HepG2 (cell line): ENCODE results near the gene BEST2. TPM values are rescaled to one million over a fixed set of nuclear protein-coding genes. Genes with fewer than 3 reads are reported as not detected.

Source experiments
- CCAR2 ChIP-seq: fragments of 200-400 bp; formaldehyde crosslinking; optimal IDR thresholded peaks from 2 replicates; pipeline ENCODE3; 2018; ENCODE audit warnings: low read depth, mild to moderate bottlenecking, low read length, moderate library complexity
- DRAP1 ChIP-seq: IDR thresholded peaks from 2 replicates; pipeline ENCODE4 v1.6.1; 2016; ENCODE audit warnings: missing genetic modification reagents, missing compliant biosample characterization
- E2F1 ChIP-seq: sonication (generic); formaldehyde crosslinking; IDR thresholded peaks from 2 replicates; pipeline ENCODE4 v1.5.0; 2020; ENCODE audit warnings: missing genetic modification reagents
- EP300 ChIP-seq, 3 experiments: sonication (generic) in 1 of 3; formaldehyde crosslinking in 1 of 3; IDR thresholded peaks; 2 replicates each; pipeline versions ENCODE4 v1.5.1 to v1.6.1; 2011 to 2020; ENCODE audit warnings: low read depth in 2 of 3, low read length in 2 of 3, borderline replicate concordance in 1 of 3, improper control_type of control experiment in 1 of 3, mild to moderate bottlenecking in 1 of 3, missing genetic modification reagents in 1 of 3, moderate library complexity in 1 of 3
- GRHL1 ChIP-seq: sonication (generic); formaldehyde crosslinking; conservative IDR thresholded peaks from 2 replicates; pipeline ENCODE4 v1.8.0; 2022; ENCODE audit warnings: missing genetic modification reagents
- HNF1B ChIP-seq: sonication (generic); formaldehyde crosslinking; IDR thresholded peaks from 2 replicates; pipeline ENCODE4 v1.5.1; 2020; ENCODE audit warnings: mild to moderate bottlenecking, moderate library complexity, missing genetic modification reagents
- NFRKB ChIP-seq: fragments of 450-650 bp; IDR thresholded peaks from 2 replicates; pipeline ENCODE4 v1.6.1; 2017
- PAX8 ChIP-seq: sonication (generic); formaldehyde crosslinking; IDR thresholded peaks from 2 replicates; pipeline ENCODE4 v1.8.0; 2022; ENCODE audit warnings: mild to moderate bottlenecking, missing genetic modification reagents, borderline replicate concordance
- REL ChIP-seq: sonication (generic); formaldehyde crosslinking; conservative IDR thresholded peaks from 2 replicates; pipeline ENCODE4 v1.8.0; 2022; ENCODE audit warnings: mild to moderate bottlenecking, missing genetic modification reagents, moderate library complexity
- THAP8 ChIP-seq: sonication (generic); formaldehyde crosslinking; IDR thresholded peaks from 2 replicates; pipeline ENCODE4 v1.5.1; 2020; ENCODE audit warnings: missing genetic modification reagents, mild to moderate bottlenecking, borderline replicate concordance
- UBTF ChIP-seq: sonication (generic); formaldehyde crosslinking; IDR thresholded peaks from 2 replicates; pipeline ENCODE4 v1.4.0; 2020; ENCODE audit warnings: mild to moderate bottlenecking, missing genetic modification reagents
- ZFYVE20 ChIP-seq: sonication (generic); formaldehyde crosslinking; IDR thresholded peaks from 2 replicates; pipeline ENCODE4 v1.8.0; 2023; ENCODE audit warnings: low read depth, mild to moderate bottlenecking, moderate library complexity, missing genetic modification reagents, borderline replicate concordance
- ZNF251 ChIP-seq: sonication (generic); formaldehyde crosslinking; IDR thresholded peaks from 2 replicates; pipeline ENCODE4 v1.9.0; 2021; ENCODE audit warnings: mild to moderate bottlenecking, missing genetic modification reagents
- ZNF639 ChIP-seq: conservative IDR thresholded peaks from 2 replicates; pipeline ENCODE4 v1.6.1; 2018; ENCODE audit warnings: missing genetic modification reagents
- ZNF770 ChIP-seq: sonication (generic); formaldehyde crosslinking; IDR thresholded peaks from 2 replicates; pipeline ENCODE4 v1.5.0; 2020; ENCODE audit warnings: mild to moderate bottlenecking, missing genetic modification reagents
- polyA plus RNA-seq, 8 experiments: library from polyadenylated mRNA; depleted of rRNA in 3 of 8; stranded (reverse) in 7 of 8; unstranded in 1 of 8; fragments of >200 nt; fragmentation: Illumina TruSeq in 4 of 8; extraction: Trizol in 4 of 8; gene quantifications; 2 replicates each; pipeline versions ENCODE4 v1.2.1 to v1.2.3, GENCODE V29; 2011 to 2016; ENCODE audit warnings: low read depth in 4 of 8, missing spikeins in 1 of 8, mixed read lengths in 1 of 8; ENCODE audit not compliant: insufficient read depth in 1 of 8
- total RNA-seq, 5 experiments: library from RNA; depleted of rRNA; stranded (reverse); fragments of >200 nt; fragmentation: Illumina TruSeq; extraction: Trizol; gene quantifications; 2 replicates each; pipeline ENCODE4 v1.2.3, GENCODE V29; 2016; ENCODE audit warnings: low read depth in 1 of 5

BEST2 gene
- total and polyA plus RNA-seq, 2 of the 13 experiments (the other 11 are each of a cell fraction or from before 2014, with no cell fraction given): not detected

- TF ChIP-seq UBTF (peak; percentile 75), ZFYVE20 (CRISPR knock-in tag) (0 out of 2 replicates have a peak, but pooled peaks have one; percentile 37), THAP8 (CRISPR knock-in tag) (no peak), PAX8 (CRISPR knock-in tag) (no peak), ZNF770 (CRISPR knock-in tag) (peak; percentile 79), ZNF251 (CRISPR knock-in tag) (no peak), EP300 (IDR thresholded peaks at IDR 0.05; ENCODE audit: low read depth in 2 of 2, low read length in 2 of 2) (no peak), EP300 (CRISPR knock-in tag; IDR thresholded peaks at IDR 0.05; ENCODE audit: borderline replicate concordance) (peak; percentile 39; the same call in 1 of the 2 replicates), ZNF639 (CRISPR knock-in tag) (peak; percentile 54; the same call in 1 of the 2 replicates), CCAR2 (no peak), REL (CRISPR knock-in tag) (no peak), E2F1 (CRISPR knock-in tag) (peak; percentile 78; the same call in 1 of the 2 replicates), GRHL1 (no peak), HNF1B (CRISPR knock-in tag) (peak; percentile 54; the same call in 1 of the 2 replicates), DRAP1 (CRISPR knock-in tag) (peak; percentile 44; the same call in 1 of the 2 replicates), NFRKB (no peak)
Observed at GRCh38 chr19:12789904-12790619, 38.5 kb downstream of the BEST2 start (continued).
